HG02981 (cell line): ENCODE results near the gene TRIM32.
"Not testable (repeated sequence)": the region's sequence is repeated elsewhere in the genome, so short reads cannot be mapped to it uniquely, and the experiment has no call there.

ENCODE experiments used
- ATAC-seq: cut with Tn5 transposase; IDR thresholded peaks from one replicate; pipeline ENCODE4 v1.9.1; 2021; ENCODE audit warnings: mild to moderate bottlenecking, moderate library complexity; ENCODE audit not compliant: unreplicated experiment

Gene TRIM32

DNA sequence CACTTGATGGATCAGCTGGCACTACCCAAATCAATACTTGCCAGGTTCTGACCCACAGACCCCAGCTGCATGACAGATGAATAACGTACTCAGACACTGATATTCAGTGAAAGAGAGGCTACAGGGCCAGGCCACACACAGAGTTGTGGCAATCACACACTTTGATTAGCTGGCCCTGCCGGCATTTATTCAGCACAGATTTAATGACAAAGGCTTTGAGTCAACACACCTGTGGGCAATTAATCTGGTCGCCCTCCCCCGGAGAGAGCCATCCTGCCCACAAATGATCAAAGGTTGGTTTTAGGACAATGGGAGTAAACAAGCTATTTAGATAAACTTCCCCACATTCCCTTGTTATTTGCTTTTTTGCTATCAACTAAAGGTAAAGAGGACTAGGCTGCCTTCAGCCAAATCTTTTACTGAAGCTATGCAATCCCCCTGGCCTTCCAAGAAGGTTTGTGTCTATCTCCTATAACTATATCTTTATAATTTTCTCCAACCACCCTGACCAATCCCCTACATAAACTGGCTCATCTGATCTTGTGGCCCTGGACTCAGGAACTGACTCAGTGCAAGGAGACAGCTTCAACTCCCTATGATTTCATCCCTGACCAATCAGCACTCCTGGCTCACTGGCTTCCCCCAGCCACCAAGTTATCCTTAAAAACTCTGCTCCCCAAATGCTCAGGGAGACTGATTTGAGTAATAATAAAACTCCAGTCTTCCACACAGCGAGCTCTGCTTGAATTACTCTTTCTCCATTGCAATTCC, 12.7 kb upstream of the TRIM32 start:
- ATAC-seq: no peak

- ATAC-seq: no peak
These were observed 3.6 kb upstream of the TRIM32 start for GRCh38 chr9:116683535-116683934.

DNA sequence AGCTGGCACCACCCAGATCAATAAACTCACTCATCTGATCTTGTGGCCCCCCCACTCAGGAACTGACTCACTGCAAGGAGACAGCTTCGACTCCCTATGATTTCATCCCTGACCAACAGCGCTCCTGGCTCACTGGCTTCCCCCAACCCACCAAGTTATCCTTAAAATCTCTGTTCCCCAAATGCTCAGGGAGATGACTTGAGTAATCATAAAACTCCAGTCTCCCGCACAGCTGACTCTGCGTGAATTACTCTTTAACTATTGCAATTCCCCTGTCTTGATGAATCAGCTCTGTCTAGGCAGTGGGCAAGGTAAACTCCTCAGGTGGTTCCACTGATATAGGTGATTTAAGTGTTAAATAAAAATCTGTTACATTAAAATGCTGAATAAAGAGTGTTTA, 1.9 kb upstream of the TRIM32 start:
- ATAC-seq: no peak

DNA sequence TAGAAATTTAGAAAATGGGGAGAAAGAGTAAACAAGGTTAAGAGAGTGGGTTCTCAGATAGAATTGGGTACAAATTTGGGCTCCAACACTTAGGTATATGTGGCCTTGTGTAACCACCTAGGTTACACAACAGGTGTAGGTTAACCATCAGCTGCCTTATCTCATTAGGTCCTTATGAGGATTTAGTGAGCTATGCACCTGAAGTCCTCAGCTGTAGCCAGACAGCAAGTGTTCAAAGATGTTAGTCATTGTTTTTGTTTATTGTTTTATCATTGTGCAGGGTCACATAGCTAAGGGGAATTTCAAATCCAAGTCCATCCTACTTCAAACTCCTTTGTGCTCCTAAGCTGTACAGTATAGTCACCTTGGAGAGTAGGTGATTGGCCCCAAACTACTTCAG, 970 bp upstream of the TRIM32 start:
- no peak for ATAC-seq

DNA sequence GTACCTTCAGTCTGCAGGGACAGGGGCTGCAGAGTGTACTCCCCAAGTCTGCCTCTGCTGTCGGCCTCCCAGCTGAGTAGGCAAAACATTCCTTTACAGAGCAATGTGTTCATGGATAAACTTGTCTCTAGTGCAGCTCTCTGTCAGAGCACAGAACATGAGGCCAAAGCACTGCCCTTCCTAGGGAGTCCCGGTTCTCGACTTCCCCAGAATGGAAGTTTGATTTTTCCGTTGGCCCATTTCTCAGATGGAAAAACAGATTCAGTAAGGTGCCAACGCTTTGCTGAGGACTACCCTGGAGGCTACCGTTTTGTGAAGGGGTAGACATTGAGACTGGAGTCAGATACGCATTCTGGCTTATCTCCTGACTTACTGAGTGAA, 422 bp upstream of the TRIM32 start:
- peak; percentile 5 for ATAC-seq

DNA sequence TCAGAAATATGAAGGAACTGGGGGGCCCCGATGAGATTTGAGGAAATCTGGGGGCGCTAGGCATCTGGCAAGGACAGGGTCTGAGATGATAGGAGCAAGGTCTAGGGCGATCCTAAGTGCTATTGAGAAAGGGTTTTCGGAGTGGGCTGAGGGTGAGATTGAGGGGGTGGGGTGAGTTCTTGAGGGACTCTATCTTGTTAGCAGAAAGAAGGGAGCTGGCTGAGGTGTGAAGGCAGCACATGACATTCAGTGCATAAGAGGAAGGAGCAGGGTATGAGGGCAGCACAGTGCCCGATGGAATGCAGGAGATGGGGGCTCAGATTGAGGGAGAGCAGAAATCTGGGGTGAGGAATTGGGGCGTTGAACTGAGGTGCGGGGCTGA, 640 bp downstream of the TRIM32 start:
- ATAC-seq: peak; percentile 2

DNA sequence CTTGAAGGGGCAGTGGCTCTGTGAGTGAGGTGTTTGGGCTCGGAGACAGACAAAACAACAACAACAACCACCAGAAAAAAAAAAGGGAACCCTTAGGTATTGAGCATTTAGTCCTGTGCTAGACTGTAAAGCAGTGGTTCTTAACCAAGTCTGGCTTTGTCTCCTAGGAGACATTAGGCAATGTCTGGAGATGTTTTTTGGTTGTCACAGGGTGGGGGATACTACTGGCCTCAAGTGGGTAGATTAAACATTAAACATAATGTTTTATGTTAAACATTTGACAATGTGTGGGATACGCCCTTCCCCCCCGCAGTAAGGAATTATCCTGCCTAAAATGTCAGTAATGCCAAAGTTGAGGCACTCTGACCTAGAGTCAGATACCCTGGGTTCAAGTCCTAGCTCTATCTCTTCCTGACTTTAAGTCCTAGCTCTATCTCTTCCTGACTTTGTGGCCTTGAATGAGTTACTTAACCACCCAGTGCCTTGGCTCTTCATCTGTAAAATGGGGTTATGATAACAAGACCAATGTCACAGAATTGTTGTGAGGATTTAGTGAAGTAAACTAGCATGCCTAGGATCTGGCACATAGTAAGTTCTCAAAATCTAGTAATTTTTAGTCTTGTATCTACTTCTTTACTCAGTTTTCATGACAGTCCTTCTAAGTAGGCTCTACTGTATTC, 1.8 kb downstream of the TRIM32 start:
- no peak for ATAC-seq

GRCh38 chr9:116689486-116690032, 2.5 kb downstream of the TRIM32 start:
- no peak for ATAC-seq

GRCh38 chr9:116690805-116691204, 3.7 kb downstream of the TRIM32 start:
- ATAC-seq: not testable (repeated sequence)

- no peak for ATAC-seq
These were observed 4.5 kb downstream of the TRIM32 start for GRCh38 chr9:116691607-116692006.

DNA sequence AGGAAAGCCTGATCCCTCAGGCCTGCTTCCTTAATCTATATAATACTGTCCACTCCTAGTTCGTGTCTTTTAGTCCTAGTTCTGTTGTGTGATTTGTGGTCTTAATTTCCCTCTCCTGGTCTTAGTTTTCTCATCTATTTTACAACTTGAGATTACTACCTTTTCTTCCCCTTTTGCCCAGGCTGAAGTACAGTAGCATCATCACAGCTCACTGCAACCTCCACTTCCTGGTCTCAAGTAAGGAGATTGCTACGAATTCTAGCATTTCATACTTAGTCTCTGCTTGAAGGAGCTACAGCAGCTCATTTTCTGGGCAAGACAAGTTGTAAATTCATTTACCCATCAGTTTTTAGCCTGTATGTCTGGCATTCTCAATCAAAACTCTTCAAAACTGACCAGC, 5.5 kb downstream of the TRIM32 start:
- ATAC-seq: no peak

DNA sequence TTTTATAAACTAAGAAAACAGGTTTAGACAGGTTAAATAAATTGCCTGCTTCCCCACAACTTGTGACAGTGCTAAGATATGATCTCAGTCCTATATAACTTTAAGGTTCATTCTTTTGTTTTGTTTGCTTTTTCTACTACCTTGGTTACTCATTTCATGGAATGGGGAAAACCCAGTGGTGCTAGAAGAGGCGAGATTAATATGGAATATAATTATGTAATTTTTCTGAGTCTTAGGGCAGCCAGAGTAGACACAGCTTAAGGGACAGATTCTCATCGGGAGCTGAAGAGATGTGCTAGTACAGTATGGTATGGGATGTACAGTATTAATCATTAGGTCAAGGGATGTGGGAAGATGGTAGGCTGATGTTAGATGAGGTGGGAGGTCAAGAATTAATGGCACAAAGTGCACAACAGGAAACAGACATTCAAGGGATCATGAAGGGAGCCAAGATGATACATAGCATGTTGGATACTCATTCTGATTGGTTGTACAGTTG, 6.2 kb downstream of the TRIM32 start:
- no peak for ATAC-seq

GRCh38 chr9:116694785-116695291, 7.7 kb downstream of the TRIM32 start:
- ATAC-seq: no peak

- ATAC-seq: no peak
These were observed 8.3 kb downstream of the TRIM32 start for GRCh38 chr9:116695438-116695837.

DNA sequence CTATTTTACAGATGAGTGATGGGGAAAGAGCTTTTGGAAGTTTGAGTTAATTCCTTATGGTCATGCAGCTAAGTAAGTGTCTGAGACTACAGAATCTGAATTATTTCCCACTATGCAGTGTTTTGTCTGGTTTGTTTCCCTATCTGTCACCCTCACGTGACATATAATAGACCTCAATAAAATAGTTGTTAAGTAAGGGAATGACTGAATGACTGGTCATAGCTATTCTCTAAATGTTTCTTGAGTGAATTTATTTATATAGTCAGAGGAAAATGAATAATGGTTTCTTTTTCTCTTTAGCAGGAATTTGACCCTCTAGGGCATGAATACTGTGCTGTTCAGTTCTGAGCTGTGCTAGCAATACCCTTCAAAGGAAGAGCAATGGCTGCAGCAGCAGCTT, 10.3 kb downstream of the TRIM32 start:
- no peak for ATAC-seq

GRCh38 chr9:116697887-116698286, 10.8 kb downstream of the TRIM32 start:
- no peak for ATAC-seq

GRCh38 chr9:116700279-116700678, 13.2 kb downstream of the TRIM32 start:
- no peak for ATAC-seq

GRCh38 chr9:116700882-116701865, 14.1 kb downstream of the TRIM32 start:
- ATAC-seq: no peak

DNA sequence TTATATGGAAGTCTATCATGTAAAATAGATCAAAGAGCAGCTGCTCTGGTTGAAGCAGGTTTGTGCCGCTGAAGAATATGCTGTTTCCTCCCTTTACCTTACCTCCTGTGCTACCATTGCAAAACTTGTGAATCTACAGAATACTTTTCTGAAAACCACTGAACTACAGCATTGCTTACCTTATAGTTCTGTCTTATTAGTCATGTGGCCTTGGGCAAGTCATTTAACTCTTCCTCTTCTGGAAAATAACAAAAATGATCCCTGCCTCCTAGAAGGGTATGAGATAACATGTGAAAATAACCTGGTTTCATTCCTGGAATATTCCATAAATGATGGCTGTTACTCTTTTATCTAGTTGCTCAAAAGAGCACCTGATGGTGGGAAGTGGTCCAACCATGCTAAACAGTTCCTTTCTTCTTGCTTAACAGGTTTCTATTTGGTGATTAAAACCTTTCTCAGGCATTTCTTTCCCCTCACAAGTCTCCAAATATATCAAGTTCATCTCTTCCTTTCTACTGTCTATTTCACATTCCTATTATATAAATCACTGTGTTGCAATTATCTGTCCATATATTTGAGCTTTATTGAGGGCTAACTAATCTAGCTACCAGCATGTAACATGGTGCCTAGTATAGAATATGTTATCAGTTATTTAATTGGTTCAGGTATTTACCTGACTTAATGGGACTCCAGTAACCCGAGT, 15.0 kb downstream of the TRIM32 start:
- no peak for ATAC-seq

DNA sequence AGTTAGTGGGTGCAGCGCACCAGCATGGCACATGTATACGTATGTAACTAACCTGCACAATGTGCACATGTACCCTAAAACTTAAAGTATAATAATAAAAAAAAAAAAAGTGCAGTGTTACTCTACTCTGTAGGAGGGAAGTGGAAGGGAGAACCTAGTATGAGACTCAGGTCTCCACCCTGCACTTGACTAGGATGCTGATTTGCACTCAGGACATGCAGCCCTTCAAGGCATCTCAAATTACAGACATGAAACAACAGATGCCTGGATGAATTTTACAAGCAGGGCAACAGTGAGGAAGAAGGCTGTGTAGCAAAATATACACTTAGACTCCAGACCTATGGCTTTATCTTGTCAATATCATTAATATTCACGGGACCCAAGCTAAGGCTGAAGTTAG, 16.5 kb downstream of the TRIM32 start:
- ATAC-seq: no peak
